Neural cell (in vitro differentiated cells): ENCODE measurements around the gene PDK4.

Experiments used
- EP300 ChIP-seq: fragments of 450-650 bp; conservative IDR thresholded peaks from 2 replicates; pipeline ENCODE4 v1.6.1; 2014; ENCODE audit warnings: antibody characterized with exemption, mild to moderate bottlenecking, moderate library complexity; ENCODE audit not compliant: poor library complexity, severe bottlenecking
- EZH2 ChIP-seq: fragments of 200-600, 300-800 bp; shearing (Covaris generic), sonication (generic); IDR thresholded peaks from 2 replicates; pipeline ENCODE4 v1.6.1; 2014; ENCODE audit warnings: antibody characterized with exemption, low read length, borderline replicate concordance, mild to moderate bottlenecking; ENCODE audit not compliant: insufficient read depth, poor library complexity, severe bottlenecking
- MXI1 ChIP-seq: fragments of 450-650 bp; conservative IDR thresholded peaks from 2 replicates; pipeline ENCODE4 v1.6.1; 2014; ENCODE audit warnings: antibody characterized with exemption, mild to moderate bottlenecking; ENCODE audit not compliant: poor library complexity, severe bottlenecking
- POLR2AphosphoS5 ChIP-seq: IDR thresholded peaks from 2 replicates; pipeline ENCODE4 v1.6.1; 2012
- RAD21 ChIP-seq: fragments of 450-650 bp; conservative IDR thresholded peaks from 2 replicates; pipeline ENCODE4 v1.6.1; 2014; ENCODE audit warnings: antibody characterized with exemption, mild to moderate bottlenecking, moderate library complexity
- REST ChIP-seq: IDR thresholded peaks from 2 replicates; pipeline ENCODE4 v1.6.1; 2012; ENCODE audit warnings: borderline replicate concordance
- SMC3 ChIP-seq: fragments of 450-650 bp; conservative IDR thresholded peaks from 2 replicates; pipeline ENCODE4 v1.6.1; 2014; ENCODE audit warnings: antibody characterized with exemption, mild to moderate bottlenecking, moderate library complexity; ENCODE audit not compliant: poor library complexity
- TAF1 ChIP-seq: IDR thresholded peaks from 2 replicates; pipeline ENCODE4 v1.6.1; 2012; ENCODE audit warnings: low read depth
- TF ChIP-seq, protein P1 (sequence below): fragments of 450-650 bp; IDR thresholded peaks from 2 replicates; pipeline ENCODE4 v1.5.1; 2014; ENCODE audit warnings: antibody characterized with exemption, mild to moderate bottlenecking, moderate library complexity; ENCODE audit not compliant: poor library complexity, severe bottlenecking

DNA sequence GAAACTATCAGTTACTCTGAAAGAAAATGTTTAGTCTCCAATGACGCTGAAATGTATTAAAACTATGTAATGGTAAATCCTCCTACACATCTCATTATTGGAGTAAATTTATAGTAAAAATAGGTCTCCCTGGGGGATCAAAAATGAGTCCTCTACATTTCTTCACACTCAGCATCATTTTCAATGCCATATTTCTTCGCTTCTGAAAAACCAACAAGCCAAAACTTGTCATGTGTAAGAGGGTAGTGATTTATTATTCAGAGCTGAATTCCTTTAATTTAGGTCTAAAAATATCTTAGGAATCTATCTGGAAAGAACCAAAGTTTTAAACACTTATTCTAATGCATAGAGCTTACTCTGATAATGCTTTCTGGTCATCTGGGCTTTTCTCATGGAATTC lies 3.0 kb downstream of the PDK4 start:
- TF ChIP-seq, protein P1, sequence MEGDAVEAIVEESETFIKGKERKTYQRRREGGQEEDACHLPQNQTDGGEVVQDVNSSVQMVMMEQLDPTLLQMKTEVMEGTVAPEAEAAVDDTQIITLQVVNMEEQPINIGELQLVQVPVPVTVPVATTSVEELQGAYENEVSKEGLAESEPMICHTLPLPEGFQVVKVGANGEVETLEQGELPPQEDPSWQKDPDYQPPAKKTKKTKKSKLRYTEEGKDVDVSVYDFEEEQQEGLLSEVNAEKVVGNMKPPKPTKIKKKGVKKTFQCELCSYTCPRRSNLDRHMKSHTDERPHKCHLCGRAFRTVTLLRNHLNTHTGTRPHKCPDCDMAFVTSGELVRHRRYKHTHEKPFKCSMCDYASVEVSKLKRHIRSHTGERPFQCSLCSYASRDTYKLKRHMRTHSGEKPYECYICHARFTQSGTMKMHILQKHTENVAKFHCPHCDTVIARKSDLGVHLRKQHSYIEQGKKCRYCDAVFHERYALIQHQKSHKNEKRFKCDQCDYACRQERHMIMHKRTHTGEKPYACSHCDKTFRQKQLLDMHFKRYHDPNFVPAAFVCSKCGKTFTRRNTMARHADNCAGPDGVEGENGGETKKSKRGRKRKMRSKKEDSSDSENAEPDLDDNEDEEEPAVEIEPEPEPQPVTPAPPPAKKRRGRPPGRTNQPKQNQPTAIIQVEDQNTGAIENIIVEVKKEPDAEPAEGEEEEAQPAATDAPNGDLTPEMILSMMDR: no peak
- no peak for TF ChIP-seq EP300
- no peak for TF ChIP-seq TAF1
- TF ChIP-seq POLR2AphosphoS5: no peak
- no peak for TF ChIP-seq REST
- TF ChIP-seq RAD21: no peak
- no peak for TF ChIP-seq EZH2
- no peak for TF ChIP-seq MXI1
- no peak for TF ChIP-seq SMC3
